Omental fat pad (tissue), 4 donors: ENCODE data around the gene BCL7B. TPM values are rescaled to one million over a fixed set of nuclear protein-coding genes. Genes with fewer than 3 reads are reported as not detected.
A peak's percentile ranks its signal among the peaks of the same experiment; 100 is the strongest.
"Not testable (repeated sequence)": the region's sequence is repeated elsewhere in the genome, so short reads cannot be mapped to it uniquely, and the experiment has no call there.

ENCODE experiments used
- ATAC-seq: fragments of 150-250 bp; one replicate; pipeline ENCODE4 v1.9.1; 2016; ENCODE audit warnings: mild to moderate bottlenecking, moderate library complexity; ENCODE audit not compliant: low FRiP score
- DNase-seq: peaks from one replicate; pipeline ENCODE4 v3.0.0-alpha.2; 2019; ENCODE audit warnings: low spot score
- CTCF ChIP-seq, 3 donors: fragments of 450-650 bp; IDR thresholded peaks; one replicate each; pipeline ENCODE4 v1.5.1; 2016 to 2017; ENCODE audit warnings: antibody characterized with exemption in 3 of 3, mild to moderate bottlenecking in 3 of 3, moderate library complexity in 2 of 3
- total RNA-seq, 4 donors: library from RNA; depleted of rRNA; stranded (reverse); fragments of >200 nt; gene quantifications; one replicate each; pipeline ENCODE4 v1.1.0, GENCODE V29; 2016

The BCL7B gene
- total RNA-seq, 4 donors from 2014 or later: 51.9 to 91.9 (median 78.3) TPM

- TF ChIP-seq CTCF (IDR thresholded peaks at IDR 0.05): no peak
- ATAC-seq: no peak
- no peak for DNase-seq
Measured at GRCh38 chr7:73560109-73560835, 2.8 kb upstream of the BCL7B start.

GRCh38 chr7:73557108-73557396 lies 438 bp downstream of the BCL7B start:
- DNase-seq: peak; percentile 55
- no peak for TF ChIP-seq CTCF (IDR thresholded peaks at IDR 0.05)
- ATAC-seq: peak; percentile 96

GRCh38 chr7:73556208-73557107 lies 1.0 kb downstream of the BCL7B start:
- no peak for DNase-seq
- no peak for ATAC-seq
- TF ChIP-seq CTCF (IDR thresholded peaks at IDR 0.05): no peak

GRCh38 chr7:73555411-73555982 lies 2.0 kb downstream of the BCL7B start:
- ATAC-seq: no peak
- no peak for TF ChIP-seq CTCF (IDR thresholded peaks at IDR 0.05)
- no peak for DNase-seq

- ATAC-seq, DNase-seq: not testable (repeated sequence)
Measured at GRCh38 chr7:73550093-73550492, 7.4 kb downstream of the BCL7B start.

GRCh38 chr7:73549176-73549575 lies 8.3 kb downstream of the BCL7B start:
- TF ChIP-seq CTCF (IDR thresholded peaks at IDR 0.05): no peak
- no peak for DNase-seq
- ATAC-seq: no peak

- TF ChIP-seq CTCF (IDR thresholded peaks at IDR 0.05): no peak
Measured at GRCh38 chr7:73547841-73548240, 9.6 kb downstream of the BCL7B start.

More at GRCh38 chr7:73547841-73548240, 9.6 kb downstream of the BCL7B start:
- DNase-seq: no peak
- ATAC-seq: no peak
